ENCODE results near the gene IL12RB1.

IL12RB1 gene

DNA sequence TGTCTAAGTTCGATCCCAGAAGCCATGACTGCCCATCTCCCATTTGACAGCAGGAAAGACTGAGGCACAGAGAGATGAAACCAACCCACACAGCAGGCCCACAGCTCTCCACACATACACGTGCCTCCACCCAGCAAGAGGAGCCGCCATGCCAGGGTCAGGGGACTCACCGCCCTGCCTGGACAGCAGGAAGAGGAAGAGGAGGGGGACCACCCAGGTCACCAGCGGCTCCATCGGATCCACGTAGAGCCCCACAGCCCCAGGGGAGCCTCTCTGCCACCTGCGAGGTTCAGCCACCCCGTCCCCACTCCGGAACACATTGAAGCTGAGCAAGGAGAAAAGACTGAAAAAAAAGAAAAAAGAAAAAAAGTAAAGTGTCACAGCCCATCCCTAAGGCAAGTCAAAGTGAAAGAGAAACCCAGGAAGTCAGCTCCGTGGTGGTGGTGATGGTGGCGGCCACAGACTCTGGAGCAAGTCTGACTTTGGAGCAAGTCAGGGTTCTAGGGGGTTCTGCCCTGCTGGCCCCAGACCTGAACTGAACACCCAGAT is at the start of gene IL12RB1:
Gene IL12RB1 (minus strand): TSS at position 345 of the 549 bp plus-strand sequence. CDS start 111 bp downstream, at position 234.
- DNase-seq = peak; percentile 64

DNA sequence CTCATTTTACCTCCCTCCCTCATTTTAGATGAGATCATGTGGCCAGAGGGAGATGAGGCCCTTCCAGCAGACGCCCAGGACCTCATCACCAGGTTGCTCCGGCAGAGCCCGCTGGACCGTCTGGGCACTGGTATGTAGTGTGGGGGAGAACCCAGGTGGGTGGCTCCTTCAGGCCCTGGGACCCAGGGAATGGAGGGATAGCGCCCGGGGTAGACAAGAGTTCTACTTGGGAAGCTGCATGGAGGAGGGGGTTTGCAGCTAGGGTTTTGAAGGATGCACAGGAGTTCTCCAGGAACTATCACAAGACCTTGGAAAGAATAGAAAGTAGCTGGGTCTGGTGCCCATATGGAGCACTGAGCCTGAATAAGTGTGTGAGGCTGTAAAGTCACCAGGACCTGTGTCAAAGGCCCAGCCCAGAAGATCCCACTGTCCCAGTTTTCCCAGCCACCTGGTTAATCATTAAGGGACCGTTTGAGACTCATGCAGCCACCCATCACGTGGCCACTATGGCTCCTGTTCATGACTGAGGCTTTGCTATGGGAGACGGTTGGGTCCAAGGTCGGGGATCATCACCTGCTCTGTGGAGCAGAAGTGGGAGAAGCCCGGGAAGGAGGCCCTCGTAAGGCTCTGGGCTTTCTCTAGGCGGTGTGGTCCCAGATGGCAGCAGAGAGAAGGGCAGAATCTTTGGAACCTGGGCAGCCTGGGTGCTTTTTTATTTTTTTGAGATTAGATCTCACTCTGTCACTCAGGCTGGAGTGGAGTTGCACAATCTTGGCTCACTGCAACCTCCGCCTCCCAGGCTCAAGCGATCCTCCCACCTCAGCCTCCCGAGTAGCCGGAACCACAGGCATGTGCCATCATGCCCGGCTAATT is 49.2 kb upstream of the IL12RB1 start:
- DNase-seq = no peak

DNA sequence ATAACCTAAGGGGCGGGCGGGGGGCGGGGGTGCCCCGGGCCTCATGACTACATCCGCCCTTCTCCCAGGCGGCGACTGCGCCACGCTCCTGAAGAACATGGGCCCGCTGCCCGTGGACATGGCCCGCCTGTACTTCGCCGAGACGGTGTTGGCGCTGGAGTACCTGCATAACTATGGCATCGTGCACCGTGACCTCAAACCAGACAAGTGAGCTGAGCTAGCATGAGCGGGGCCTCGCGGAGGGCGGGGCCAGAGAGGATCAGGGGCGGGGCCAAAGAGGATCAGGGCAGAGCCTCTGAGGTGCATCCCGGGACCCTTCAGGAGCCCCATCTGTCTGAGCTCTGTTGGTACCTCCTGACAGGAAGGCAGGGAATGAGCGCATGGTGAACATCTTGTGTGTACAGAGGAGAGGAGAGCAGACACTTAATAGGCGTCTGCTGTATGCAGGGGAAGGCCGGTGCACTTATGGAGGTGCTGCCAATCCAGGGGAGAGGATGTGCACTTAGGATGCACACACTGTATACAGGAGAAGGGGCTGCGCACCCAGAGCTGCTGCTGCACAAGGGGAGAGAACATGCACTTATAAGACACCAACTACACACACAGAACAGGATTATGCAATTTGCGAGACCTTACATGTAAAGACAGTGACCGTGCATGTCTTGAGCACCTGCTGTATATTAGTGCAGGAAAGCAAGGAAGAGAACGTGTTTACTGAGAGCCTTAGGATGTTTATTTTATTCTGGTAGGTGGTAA is 45.3 kb upstream of the IL12RB1 start:
- DNase-seq = no peak

DNA sequence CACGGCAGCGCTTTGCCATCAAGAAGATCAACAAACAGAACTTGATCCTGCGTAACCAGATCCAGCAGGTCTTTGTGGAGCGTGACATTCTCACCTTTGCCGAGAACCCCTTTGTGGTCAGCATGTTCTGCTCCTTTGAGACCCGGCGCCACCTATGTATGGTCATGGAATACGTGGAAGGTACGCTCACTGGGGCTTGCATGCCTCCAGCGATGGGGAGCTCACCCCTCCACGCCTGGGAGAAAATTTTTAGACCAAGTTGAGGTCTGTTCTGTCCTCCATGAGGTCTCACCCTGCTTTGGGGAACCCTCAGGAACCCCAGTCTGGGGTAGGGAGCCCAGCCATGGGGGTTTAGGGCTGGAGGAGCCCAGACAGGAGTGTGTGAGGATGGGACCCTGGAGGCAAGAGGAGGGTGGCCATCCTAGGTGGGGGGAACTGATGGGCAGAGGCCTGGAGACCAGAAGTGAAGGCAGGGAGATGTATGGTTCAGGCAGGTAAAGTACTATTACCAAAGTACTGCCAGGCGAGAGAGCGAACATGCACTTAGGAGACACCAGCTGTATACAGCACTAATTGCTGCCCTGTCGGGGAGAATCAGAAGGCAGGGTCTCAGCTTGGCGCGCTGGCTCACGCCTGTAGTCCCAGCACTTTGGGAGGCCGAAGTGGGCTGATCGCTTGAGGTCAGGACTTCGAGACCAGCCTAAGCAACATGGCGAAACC is 43.9 kb upstream of the IL12RB1 start:
- no peak for DNase-seq

DNA sequence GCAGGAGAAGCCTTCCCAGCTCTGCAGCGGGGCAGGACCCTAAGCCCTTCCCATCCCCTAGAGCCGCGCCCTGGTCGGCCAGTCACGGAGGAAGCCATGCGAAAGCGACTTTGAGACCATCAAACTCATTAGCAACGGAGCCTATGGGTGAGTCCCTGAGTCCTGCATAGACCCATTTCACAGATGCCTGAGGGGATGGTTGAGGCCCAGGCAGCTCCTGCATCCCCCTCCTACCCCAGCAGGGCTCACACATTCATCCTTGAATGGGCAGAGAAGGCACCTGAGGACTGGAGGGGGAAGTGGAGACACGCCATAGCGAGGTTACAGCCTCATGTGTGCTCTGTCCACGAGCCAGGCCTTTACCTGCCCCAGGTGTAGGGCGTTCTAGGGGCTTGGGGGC is 42.1 kb upstream of the IL12RB1 start:
- no peak for DNase-seq

DNA sequence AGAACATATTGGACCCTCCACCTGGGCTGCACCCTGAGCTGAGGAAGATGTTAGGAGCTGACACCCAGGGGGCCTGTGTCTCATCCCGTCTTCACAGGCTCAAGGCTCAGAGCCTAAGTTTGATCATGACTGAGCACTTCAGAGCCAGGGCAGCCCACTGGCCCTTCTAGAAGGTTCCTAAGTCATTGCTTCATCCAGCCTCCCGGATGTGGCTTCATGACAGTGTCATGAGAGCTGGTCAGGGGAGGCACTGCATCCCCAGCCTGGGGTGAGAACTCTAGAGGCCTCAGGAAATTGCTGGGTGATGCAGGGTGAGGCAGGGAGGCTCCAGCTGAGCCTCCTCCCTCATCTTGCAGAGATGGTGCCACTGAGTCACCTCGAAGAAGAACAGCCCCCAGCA is 41.3 kb upstream of the IL12RB1 start:
- peak; percentile 58 for DNase-seq

DNA sequence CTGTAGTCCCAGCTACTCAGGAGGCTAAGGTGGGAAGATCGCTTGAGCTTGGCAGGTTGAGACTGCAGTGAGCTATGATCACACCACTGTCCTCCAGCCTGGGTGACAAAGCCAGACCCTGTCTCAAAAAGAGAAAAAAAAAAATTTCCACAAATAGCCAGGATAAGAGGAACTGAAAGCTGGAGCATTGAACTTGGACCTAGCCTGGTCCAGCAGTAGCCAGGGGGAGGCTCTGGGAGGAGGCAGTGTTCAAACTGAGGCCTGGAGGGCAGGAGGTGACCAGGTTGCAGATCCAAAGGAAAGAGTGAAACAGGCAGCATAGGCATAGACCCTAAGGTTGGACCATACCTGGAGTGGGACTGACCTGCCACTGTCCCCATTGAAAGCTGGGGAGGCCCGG is 39.4 kb upstream of the IL12RB1 start:
- no peak for DNase-seq

DNA sequence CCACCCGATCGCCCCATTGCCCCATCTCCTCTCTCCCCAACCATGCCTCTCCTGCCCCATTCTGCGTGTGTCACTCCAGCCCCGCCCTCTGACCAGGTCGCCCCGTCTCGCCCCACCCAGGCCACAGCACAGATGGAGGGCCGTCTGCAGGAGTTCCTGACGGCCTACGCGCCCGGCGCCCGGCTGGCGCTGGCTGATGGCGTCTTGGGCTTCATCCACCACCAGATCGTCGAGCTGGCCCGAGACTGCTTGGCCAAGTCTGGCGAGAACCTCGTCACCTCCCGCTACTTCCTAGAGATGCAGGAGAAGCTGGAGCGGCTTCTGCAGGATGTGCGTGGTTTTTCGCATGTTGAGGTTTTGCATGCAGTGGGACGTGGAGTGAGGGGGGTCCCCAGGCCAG is 37.1 kb upstream of the IL12RB1 start:
- DNase-seq = no peak

DNA sequence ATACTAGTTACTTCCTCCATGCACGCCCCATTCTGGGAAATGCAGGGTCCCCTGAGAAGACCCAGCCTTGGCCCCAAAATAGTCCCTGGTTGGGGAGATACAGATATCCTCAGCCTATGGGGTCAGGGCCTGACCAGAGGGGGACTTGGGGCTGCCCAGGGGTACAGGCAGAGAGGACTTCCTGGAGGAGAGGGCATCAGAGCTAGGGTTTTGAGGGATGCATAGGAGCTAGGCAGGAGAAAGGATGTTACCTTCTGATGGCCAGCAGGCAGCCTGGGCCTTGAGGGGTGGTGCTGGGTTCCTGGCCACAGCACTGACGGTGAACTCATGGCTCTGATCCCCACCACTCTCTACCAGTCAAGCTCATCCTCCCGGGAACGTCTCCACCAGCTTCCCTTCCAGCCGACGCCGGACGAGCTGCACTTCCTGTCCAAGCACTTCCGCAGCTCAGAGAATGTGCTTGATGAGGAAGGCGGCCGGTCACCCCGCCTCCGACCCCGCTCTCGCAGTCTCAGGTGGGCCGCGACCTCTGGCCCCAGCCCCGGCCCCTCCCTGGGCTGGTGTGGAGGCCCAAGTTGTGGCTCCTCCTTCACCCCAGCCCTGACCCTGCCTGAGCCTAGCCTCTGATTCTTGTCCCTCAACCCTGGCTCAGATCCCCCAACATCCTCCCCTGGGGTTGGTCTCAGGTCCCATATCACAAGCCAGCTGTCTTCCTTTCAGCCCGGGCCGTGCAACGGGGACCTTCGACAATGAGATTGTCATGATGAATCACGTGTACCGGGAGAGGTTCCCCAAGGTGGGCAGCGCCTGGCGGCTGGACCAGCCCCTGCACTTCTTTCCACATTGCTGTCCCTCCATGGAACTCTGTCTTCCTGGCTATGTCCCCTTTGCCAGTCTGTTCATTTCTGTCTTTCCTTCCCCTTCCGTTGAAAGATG is 36.4 kb upstream of the IL12RB1 start:
- DNase-seq = no peak

DNA sequence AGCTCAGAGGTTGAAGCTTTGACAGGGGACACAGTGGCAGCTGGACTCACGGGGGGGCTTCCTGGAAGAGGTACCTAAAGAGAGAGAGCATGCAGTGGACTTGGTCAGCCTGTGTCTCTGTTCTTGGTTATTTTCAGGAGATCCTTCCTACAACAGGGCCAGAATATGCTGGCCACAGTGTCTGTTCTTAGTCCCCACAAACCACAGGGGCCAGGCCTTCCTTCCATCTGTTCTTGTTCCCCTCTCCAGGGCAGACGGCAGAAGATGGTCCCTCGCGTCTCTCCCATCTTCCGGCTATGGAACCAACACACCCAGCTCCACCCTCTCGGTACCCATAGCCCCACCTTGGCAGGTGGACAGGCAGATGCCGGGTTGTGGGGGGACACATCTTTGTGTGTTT is 35.7 kb upstream of the IL12RB1 start:
- DNase-seq = no peak

DNA sequence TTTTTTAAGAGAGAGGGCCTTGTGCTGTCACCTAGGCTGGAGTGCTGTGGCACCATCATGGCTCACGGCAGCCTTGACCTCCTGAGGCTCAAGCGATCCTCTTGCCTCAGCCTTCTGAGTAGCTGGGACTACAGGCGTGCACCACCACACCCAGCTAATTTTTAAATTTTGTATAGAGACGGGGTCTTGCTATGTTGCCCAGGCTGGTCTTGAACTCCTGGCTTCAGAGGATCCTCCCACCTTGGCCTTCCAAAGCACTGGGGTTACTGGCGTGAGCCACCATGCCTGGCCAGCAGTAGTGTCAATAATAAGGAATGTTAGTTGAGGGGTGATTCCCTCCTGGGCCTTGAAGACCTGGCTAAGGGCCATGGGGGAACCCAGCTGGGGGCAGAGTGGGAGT is 34.4 kb upstream of the IL12RB1 start:
- no peak for DNase-seq

DNA sequence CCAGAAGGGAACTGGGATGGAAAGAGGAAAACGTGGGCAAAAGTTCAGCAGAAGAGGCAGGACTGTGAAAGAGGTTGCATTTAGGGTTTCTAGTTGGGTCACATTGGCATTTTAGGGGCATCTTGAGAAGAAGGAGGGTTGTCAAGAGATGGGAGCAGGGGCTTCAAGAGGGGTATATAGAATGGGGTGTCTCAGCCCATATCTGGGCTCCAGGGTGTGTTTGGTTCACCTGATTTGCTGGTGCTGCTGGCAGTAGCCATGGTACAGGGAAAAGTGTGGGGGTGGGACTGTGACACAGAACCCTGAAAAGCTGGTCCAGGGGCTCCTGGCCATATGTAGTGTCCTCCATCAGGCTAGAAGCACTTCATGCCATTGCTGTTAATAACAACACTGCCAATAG is 33.4 kb upstream of the IL12RB1 start:
- DNase-seq = no peak

DNA sequence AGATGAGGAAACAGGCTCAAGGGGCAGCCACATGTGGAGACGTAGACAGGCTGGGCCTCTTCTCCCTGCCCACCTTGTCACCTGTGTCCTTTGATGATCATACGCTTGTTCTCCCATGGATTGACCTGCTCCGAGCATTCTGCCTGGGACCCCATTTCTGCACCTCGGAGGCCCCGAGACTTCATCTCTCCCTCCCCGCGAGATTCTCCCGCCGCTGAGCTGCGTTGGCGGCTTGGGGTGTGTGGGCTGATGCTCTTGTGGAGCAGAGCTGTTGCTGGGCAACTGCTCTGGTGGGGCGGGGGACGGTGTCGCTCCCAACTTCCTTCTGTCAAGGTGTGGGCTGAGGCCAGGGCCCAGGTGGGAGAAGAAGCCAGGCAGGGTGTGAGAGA is 33.0 kb upstream of the IL12RB1 start:
- peak; percentile 52 for DNase-seq

DNA sequence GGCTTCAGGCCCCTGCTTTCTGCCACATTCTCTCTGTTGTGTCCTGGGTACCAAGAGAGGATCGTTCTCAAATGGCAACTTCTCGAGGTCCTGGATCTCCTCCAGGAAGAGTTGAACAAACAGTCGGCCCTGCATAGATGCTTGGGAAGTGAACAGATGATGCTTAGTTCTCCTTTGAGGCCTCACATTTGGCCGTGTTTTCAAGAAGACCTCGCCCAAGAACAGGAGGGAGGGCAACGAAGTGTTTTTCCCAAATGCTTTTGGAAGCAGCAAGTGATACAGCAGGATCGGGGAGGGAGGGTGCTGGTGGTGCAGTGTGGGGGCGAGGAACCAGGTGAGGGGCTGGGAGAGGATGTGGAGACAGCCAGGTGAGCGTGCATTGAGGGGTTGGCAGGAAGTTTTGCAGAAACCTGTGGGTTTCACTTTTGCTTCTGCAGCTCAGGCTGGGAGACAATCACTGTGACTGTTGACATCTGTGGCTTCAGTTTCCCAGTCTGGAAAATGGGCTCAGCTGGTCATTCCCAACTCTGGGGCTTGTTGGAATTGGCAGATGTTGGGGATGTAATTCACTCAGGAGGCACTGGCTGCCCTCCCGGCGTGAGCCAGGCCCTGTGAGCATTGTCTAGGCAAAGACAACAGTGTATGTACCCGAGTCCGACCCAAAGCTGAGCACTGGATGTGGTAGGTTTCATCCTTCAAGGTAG is 32.4 kb upstream of the IL12RB1 start:
- peak; percentile 46 for DNase-seq

DNA sequence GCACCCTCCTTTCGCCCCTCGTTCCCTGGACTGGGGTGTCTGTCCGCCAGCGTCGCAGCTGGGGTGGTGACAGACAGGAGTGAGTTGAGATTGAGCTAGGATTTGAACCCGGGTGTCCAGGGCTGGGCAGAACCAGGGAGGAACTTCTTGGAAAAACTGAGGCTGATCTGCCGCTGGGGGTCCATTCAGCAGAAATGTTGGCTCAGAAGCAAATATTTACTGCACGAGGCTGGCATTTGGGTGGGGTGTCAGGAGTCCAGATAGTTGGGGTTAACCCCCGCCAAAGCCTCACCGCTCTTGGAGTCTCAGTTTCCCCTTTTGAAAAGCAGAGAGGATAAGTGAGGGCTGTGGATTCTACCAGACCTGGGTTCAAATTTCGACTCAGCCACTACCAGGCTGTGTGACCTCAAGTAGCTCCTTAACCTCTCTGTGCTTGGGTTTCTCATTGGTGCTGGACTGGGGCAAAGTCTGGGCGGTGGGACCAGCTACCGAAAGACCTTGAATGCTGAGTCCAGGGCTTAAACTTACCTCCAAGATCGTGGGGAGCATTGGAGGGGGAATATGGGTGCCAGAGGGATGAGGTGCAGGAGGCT is 31.8 kb upstream of the IL12RB1 start:
- DNase-seq = no peak

DNA sequence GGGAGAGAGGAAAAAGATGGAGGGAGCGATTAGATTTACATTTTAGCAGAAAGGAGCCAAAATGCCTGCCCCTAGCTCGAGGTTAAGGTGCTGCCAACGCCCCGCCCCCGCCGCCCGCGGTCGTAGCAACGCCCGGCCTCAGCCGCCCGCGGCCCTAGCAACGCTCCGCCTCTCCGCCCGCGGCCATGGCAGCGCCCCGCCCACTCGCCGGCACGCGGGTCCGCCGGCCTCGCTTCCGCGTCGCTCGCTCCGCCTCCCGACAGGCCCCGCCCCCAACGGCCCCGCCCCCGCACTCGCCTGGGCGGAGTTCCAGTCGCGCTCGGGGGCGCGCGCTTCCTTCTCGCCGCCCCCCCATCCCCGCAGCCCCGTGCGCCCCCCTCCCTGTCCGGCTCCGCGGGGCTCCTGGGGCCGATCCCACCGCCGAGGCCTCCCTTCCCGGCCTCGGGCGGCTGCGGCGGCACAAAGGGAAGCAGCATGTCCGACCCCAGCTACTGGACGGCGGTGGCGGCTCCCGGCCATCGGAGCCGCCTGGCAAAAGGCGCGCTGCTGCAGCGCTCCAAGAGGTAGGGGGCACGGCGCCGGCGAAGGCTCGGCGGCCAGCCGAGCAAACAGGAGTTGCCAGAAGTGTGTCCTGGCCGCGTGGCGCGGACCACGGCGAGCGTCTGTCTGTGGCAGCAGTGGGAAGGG is 31.1 kb upstream of the IL12RB1 start:
- DNase-seq = peak; percentile 96

DNA sequence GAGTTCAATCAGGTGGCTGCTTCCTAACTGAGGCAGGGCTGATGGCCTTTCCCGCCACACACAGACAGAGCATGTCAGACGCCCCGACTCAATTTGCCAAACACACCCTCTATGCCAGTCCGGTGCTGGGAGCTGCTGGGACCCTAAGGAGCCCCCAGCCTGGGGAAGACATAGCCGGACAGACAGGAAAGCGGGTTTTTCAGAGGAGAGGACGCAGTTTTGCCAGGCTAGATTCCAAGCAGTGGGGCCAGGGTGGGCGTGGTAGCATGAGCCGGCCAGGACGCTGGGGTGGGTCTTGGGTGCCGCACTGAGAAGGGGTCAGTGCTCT is 30.6 kb upstream of the IL12RB1 start:
- no peak for DNase-seq

DNA sequence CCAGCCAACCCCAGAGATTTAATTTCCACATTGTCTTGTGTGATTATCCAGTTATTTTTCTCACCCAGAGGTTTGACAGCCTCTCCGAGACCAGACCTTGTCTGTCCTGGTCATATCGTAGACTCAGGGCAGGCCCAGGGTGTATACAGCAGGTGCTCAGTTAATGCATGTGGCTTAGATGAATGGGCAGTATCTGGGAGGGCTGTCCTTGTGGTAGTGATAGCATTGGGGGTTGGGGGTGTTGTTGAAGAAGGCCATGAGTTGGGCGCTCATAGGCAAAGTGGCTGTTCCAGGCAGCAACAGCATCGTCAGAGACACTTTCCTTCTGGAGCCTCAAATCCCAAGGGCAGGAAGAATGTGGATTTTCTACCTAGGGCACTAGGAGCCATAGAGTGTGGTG is 27.7 kb upstream of the IL12RB1 start:
- DNase-seq = no peak

DNA sequence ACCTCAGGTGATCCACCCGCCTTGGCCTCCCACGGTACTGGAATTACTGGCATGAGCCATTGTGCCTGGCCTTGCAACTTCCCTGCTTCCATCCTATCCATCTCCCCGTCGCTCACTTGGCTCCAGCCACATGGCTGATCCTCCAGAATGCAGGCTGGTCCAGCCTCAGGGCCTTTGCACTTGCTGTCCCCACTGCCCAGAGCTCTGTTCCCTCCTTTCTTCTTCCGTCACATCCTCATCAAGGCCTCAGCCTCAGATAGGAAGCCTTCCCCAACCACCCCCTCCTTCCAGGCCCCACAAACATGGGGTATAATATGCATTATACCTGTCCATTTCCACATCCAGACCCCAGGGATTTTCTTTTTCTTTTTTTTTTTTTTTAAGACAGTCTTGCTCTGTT is 27.1 kb upstream of the IL12RB1 start:
- no peak for DNase-seq

DNA sequence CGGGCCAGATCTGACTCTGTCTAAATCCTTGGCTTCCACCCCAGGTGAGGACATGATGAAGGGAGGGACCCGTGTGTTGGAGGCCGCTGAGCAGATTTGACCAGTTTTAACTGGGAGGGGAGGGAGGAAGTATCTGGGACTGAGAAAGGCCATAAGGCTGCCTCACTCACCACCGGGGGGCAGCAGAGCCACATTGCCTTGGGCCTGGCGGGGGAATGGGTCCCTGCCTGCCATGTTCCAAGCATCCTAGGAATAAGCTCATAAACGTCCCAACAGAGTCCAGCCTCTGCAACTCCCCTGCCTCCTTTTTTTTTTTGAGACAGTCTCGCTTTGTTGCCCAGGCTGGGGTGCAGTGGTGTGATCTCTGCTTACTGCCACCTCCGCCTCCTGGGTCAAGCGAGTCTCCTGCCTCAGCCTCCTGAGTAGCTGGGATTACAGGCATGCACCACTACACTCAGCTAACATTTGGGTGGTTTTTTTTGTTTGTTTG is 26.3 kb upstream of the IL12RB1 start:
- peak; percentile 78 for DNase-seq

Measured in CD4-positive, alpha-beta T cell treated with Interleukin-15 for 1 hour (primary cell).